C4-2B (cell line): ENCODE data around the gene ALOXE3.

ENCODE experiments used
- H3K27ac ChIP-seq: fragments of 450-650 bp; 2 replicates; pipeline ENCODE4 v1.5.1; 2017
- ZFX ChIP-seq: fragments of 450-650 bp; IDR thresholded peaks from 2 replicates; pipeline ENCODE4 v1.6.1; 2017
- TF ChIP-seq, protein P1 (sequence below): fragments of 450-650 bp; conservative IDR thresholded peaks from 2 replicates; pipeline ENCODE4 v1.5.1; 2017; ENCODE audit warnings: mild to moderate bottlenecking

The ALOXE3 gene

GRCh38 chr17:8087075-8087951 is 31.0 kb downstream of the ALOXE3 start, which contains the start of gene ALOX12B:
ALOX12B (minus strand) TSS chr17:8087716; CDS start chr17:8087442, 274 bp downstream.
- no peak within 1 kb of the TSS for H3K27ac ChIP-seq
- TF ChIP-seq ZFX = no peak
- TF ChIP-seq, protein P1, sequence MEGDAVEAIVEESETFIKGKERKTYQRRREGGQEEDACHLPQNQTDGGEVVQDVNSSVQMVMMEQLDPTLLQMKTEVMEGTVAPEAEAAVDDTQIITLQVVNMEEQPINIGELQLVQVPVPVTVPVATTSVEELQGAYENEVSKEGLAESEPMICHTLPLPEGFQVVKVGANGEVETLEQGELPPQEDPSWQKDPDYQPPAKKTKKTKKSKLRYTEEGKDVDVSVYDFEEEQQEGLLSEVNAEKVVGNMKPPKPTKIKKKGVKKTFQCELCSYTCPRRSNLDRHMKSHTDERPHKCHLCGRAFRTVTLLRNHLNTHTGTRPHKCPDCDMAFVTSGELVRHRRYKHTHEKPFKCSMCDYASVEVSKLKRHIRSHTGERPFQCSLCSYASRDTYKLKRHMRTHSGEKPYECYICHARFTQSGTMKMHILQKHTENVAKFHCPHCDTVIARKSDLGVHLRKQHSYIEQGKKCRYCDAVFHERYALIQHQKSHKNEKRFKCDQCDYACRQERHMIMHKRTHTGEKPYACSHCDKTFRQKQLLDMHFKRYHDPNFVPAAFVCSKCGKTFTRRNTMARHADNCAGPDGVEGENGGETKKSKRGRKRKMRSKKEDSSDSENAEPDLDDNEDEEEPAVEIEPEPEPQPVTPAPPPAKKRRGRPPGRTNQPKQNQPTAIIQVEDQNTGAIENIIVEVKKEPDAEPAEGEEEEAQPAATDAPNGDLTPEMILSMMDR = no peak

GRCh38 chr17:8084250-8084649 is 34.1 kb downstream of the ALOXE3 start:
- no peak overlapping the region for H3K27ac ChIP-seq
- no peak for TF ChIP-seq ZFX
- TF ChIP-seq, protein P1 = no peak

GRCh38 chr17:8082292-8082691 is 36.0 kb downstream of the ALOXE3 start:
- TF ChIP-seq ZFX = no peak
- TF ChIP-seq, protein P1 = no peak

GRCh38 chr17:8081876-8082275 is 36.4 kb downstream of the ALOXE3 start:
- TF ChIP-seq, protein P1 = no peak
- no peak for TF ChIP-seq ZFX
- no peak overlapping the region for H3K27ac ChIP-seq

More at GRCh38 chr17:8082292-8082691, 36.0 kb downstream of the ALOXE3 start:
- H3K27ac ChIP-seq = no peak overlapping the region

DNA sequence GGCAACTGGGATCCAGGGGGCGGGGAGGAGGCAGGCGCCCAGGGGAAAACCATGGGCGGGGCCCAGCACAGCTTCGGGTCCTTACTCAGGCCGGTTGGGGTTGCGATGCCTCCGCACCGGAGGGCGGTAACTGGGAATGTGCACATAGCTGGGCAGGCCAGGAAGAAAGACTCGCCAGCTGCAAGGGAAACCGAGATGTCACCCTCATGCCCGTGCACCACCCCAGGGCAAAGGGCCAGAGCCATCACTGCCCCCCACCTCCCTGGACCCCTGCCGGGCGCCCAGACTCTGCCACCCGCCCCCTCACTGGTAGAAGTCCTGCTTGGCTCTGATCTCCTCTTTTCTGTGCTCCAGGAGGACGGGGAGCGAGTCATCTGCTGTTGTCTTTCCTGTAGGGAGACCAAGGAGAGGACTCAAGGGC is 37.5 kb downstream of the ALOXE3 start:
- TF ChIP-seq, protein P1 = no peak
- no peak for TF ChIP-seq ZFX
- H3K27ac ChIP-seq = no peak overlapping the region

GRCh38 chr17:8080208-8080798 is 38.0 kb downstream of the ALOXE3 start:
- no peak overlapping the region; the same call in 1 of the 2 replicates for H3K27ac ChIP-seq
- no peak for TF ChIP-seq ZFX
- TF ChIP-seq, protein P1 = peak; percentile 58; the same call in 1 of the 2 replicates
